HepG2 (cell line): Measurements from ENCODE around the gene TPD52L2. TPM values are rescaled to one million over a fixed set of nuclear protein-coding genes. Genes with fewer than 3 reads are reported as not detected.

Source experiments
- DNMT3B ChIP-seq: conservative IDR thresholded peaks from 2 replicates; pipeline ENCODE4 v1.6.1; 2016; ENCODE audit warnings: missing biosample characterization, control low read depth
- DR1 ChIP-seq: sonication (generic); formaldehyde crosslinking; IDR thresholded peaks from 2 replicates; pipeline ENCODE4 v1.8.0; 2021; ENCODE audit warnings: mild to moderate bottlenecking, missing genetic modification reagents, inconsistent platforms
- FOXA3 ChIP-seq: IDR thresholded peaks from 2 replicates; pipeline ENCODE4 v1.6.1; 2016; ENCODE audit warnings: missing genetic modification reagents, missing compliant biosample characterization
- KAT8 ChIP-seq: IDR thresholded peaks from 2 replicates; pipeline ENCODE4 v1.6.1; 2016; ENCODE audit warnings: missing genetic modification reagents, missing compliant biosample characterization
- KDM3A ChIP-seq: IDR thresholded peaks from 2 replicates; pipeline ENCODE4 v1.6.1; 2018; ENCODE audit warnings: low read depth, missing compliant biosample characterization
- MAFK ChIP-seq, 2 experiments: IDR thresholded peaks in 1 of 2; conservative IDR thresholded peaks in 1 of 2; 2 replicates each; pipeline ENCODE4 v1.6.1; 2011; ENCODE audit warnings: improper control_type of control experiment in 2 of 2, low read length in 2 of 2
- MATR3 ChIP-seq: sonication (generic); formaldehyde crosslinking; IDR thresholded peaks from 2 replicates; pipeline ENCODE4 v1.4.0; 2020; ENCODE audit warnings: missing genetic modification reagents
- PCBP2 ChIP-seq: fragments of 200-400 bp; formaldehyde crosslinking; optimal IDR thresholded peaks from 2 replicates; pipeline ENCODE3; 2018; ENCODE audit warnings: low read length, low read depth; ENCODE audit not compliant: poor library complexity, severe bottlenecking
- TARDBP ChIP-seq: sonication (generic); formaldehyde crosslinking; IDR thresholded peaks from 2 replicates; pipeline ENCODE4 v1.8.0; 2022; ENCODE audit warnings: mild to moderate bottlenecking, missing genetic modification reagents
- ZHX1 ChIP-seq: sonication (generic); formaldehyde crosslinking; IDR thresholded peaks from 2 replicates; pipeline ENCODE4 v1.8.1; 2022; ENCODE audit warnings: low read depth, mild to moderate bottlenecking, missing genetic modification reagents
- ZMAT3 ChIP-seq: sonication (generic); formaldehyde crosslinking; conservative IDR thresholded peaks from 2 replicates; pipeline ENCODE4 v1.7.0; 2021; ENCODE audit warnings: missing genetic modification reagents
- ZNF484 ChIP-seq: sonication (generic); formaldehyde crosslinking; IDR thresholded peaks from 2 replicates; pipeline ENCODE4 v1.5.1; 2020; ENCODE audit warnings: mild to moderate bottlenecking, low read depth, missing genetic modification reagents, borderline replicate concordance
- ZNF549 ChIP-seq: sonication (generic); formaldehyde crosslinking; IDR thresholded peaks from 2 replicates; pipeline ENCODE4 v1.5.0; 2020; ENCODE audit warnings: missing genetic modification reagents
- ZNF550 ChIP-seq: sonication (generic); formaldehyde crosslinking; IDR thresholded peaks from 2 replicates; pipeline ENCODE4 v1.4.0; 2020; ENCODE audit warnings: mild to moderate bottlenecking, missing genetic modification reagents, borderline replicate concordance
- ZNF761 ChIP-seq: sonication (generic); formaldehyde crosslinking; conservative IDR thresholded peaks from 2 replicates; pipeline ENCODE4 v1.4.0; 2020; ENCODE audit warnings: mild to moderate bottlenecking, missing genetic modification reagents
- polyA plus RNA-seq, 8 experiments: library from polyadenylated mRNA; depleted of rRNA in 3 of 8; stranded (reverse) in 7 of 8; unstranded in 1 of 8; fragments of >200 nt; fragmentation: Illumina TruSeq in 4 of 8; extraction: Trizol in 4 of 8; gene quantifications; 2 replicates each; pipeline versions ENCODE4 v1.2.1 to v1.2.3, GENCODE V29; 2011 to 2016; ENCODE audit warnings: low read depth in 4 of 8, missing spikeins in 1 of 8, mixed read lengths in 1 of 8; ENCODE audit not compliant: insufficient read depth in 1 of 8
- total RNA-seq, 5 experiments: library from RNA; depleted of rRNA; stranded (reverse); fragments of >200 nt; fragmentation: Illumina TruSeq; extraction: Trizol; gene quantifications; 2 replicates each; pipeline ENCODE4 v1.2.3, GENCODE V29; 2016; ENCODE audit warnings: low read depth in 1 of 5
- TF ChIP-seq, protein P1 (sequence below): sonication (generic); formaldehyde crosslinking; IDR thresholded peaks from 2 replicates; pipeline ENCODE4 v1.5.0; 2020; ENCODE audit warnings: mild to moderate bottlenecking, missing genetic modification reagents
- TF ChIP-seq, protein P2 (sequence below): sonication (generic); formaldehyde crosslinking; IDR thresholded peaks from 2 replicates; pipeline ENCODE4 v1.4.0; 2020; ENCODE audit warnings: low read depth, mild to moderate bottlenecking, missing genetic modification reagents
- TF ChIP-seq, protein P3 (sequence below): sonication (generic); formaldehyde crosslinking; IDR thresholded peaks from 2 replicates; pipeline ENCODE4 v1.5.1; 2020; ENCODE audit warnings: missing genetic modification reagents, mild to moderate bottlenecking, borderline replicate concordance
- TF ChIP-seq, protein P4 (sequence below): sonication (generic); formaldehyde crosslinking; IDR thresholded peaks from 2 replicates; pipeline ENCODE4 v1.4.0; 2020; ENCODE audit warnings: missing genetic modification reagents

Gene TPD52L2
- total and polyA plus RNA-seq, 2 of the 13 experiments (the other 11 are each of a cell fraction or from before 2014, with no cell fraction given), result 156 to 184 TPM

DNA sequence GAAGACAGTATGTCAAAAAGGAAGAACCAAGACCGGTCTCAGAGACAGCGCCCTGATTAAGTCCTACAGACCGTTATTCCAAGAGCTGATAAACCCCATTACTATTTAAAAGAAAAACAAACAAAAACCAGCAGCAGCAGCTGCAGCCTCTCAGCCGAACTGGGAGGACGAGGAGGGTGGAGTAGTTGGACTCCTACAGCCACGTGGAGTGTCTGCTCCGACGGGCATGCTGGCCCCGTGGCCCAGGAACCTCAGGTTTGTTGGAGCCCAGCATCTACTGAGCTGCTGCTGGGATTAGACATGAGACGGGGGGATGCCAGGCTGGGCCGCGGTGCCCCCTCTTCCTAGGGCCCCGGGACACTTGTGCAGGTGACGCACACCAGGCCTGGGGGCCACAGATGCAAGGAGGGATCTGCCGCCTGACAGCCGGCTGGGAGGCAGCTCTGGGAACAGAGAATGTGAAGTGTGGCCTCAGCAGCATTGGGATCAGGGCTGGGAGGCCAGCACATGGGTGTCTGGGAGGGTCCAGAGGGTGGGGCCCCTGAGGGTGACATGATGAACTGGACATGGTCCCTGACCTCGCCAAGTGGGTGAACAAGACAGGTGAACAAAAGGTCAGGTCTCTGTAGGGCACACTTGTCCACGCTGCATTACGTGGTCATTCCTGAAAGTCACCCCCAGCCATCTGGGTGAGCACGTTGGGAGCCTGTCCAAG lies 31.1 kb upstream of the TPD52L2 start (continued):
- TF ChIP-seq ZHX1 (CRISPR knock-in tag) (no peak; the same call in 1 of the 2 replicates), KAT8 (no peak), ZMAT3 (no peak), ZNF549 (CRISPR knock-in tag) (no peak), TARDBP (no peak), ZNF761 (CRISPR knock-in tag) (peak; percentile 87), FOXA3 (CRISPR knock-in tag) (no peak), DNMT3B (CRISPR knock-in tag) (no peak), ZNF550 (CRISPR knock-in tag) (no peak), MATR3 (CRISPR knock-in tag) (no peak), MAFK (conservative IDR thresholded peaks at IDR 0.05 in 1 of 2, IDR thresholded peaks at IDR 0.05 in 1 of 2; ENCODE audit: low read length in 2 of 2) (no peak), KDM3A (CRISPR knock-in tag) (no peak), DR1 (CRISPR knock-in tag) (no peak), PCBP2 (no peak), ZNF484 (CRISPR knock-in tag) (no peak)
- TF ChIP-seq, protein P1, sequence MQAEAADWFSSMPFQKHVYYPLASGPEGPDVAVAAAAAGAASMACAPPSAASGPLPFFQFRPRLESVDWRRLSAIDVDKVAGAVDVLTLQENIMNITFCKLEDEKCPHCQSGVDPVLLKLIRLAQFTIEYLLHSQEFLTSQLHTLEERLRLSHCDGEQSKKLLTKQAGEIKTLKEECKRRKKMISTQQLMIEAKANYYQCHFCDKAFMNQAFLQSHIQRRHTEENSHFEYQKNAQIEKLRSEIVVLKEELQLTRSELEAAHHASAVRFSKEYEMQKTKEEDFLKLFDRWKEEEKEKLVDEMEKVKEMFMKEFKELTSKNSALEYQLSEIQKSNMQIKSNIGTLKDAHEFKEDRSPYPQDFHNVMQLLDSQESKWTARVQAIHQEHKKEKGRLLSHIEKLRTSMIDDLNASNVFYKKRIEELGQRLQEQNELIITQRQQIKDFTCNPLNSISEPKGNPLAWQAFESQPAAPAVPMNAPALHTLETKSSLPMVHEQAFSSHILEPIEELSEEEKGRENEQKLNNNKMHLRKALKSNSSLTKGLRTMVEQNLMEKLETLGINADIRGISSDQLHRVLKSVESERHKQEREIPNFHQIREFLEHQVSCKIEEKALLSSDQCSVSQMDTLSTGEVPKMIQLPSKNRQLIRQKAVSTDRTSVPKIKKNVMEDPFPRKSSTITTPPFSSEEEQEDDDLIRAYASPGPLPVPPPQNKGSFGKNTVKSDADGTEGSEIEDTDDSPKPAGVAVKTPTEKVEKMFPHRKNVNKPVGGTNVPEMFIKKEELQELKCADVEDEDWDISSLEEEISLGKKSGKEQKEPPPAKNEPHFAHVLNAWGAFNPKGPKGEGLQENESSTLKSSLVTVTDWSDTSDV (CRISPR knock-in tag), result no peak
- TF ChIP-seq, protein P2, sequence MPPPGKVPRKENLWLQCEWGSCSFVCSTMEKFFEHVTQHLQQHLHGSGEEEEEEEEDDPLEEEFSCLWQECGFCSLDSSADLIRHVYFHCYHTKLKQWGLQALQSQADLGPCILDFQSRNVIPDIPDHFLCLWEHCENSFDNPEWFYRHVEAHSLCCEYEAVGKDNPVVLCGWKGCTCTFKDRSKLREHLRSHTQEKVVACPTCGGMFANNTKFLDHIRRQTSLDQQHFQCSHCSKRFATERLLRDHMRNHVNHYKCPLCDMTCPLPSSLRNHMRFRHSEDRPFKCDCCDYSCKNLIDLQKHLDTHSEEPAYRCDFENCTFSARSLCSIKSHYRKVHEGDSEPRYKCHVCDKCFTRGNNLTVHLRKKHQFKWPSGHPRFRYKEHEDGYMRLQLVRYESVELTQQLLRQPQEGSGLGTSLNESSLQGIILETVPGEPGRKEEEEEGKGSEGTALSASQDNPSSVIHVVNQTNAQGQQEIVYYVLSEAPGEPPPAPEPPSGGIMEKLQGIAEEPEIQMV (CRISPR knock-in tag), result 0 out of 2 replicates have a peak, but pooled peaks have one; percentile 74
- TF ChIP-seq, protein P3, sequence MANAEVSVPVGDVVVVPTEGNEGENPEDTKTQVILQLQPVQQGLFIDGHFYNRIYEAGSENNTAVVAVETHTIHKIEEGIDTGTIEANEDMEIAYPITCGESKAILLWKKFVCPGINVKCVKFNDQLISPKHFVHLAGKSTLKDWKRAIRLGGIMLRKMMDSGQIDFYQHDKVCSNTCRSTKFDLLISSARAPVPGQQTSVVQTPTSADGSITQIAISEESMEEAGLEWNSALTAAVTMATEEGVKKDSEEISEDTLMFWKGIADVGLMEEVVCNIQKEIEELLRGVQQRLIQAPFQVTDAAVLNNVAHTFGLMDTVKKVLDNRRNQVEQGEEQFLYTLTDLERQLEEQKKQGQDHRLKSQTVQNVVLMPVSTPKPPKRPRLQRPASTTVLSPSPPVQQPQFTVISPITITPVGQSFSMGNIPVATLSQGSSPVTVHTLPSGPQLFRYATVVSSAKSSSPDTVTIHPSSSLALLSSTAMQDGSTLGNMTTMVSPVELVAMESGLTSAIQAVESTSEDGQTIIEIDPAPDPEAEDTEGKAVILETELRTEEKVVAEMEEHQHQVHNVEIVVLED (CRISPR knock-in tag), result no peak
- TF ChIP-seq, protein P4, sequence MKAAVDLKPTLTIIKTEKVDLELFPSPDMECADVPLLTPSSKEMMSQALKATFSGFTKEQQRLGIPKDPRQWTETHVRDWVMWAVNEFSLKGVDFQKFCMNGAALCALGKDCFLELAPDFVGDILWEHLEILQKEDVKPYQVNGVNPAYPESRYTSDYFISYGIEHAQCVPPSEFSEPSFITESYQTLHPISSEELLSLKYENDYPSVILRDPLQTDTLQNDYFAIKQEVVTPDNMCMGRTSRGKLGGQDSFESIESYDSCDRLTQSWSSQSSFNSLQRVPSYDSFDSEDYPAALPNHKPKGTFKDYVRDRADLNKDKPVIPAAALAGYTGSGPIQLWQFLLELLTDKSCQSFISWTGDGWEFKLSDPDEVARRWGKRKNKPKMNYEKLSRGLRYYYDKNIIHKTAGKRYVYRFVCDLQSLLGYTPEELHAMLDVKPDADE (CRISPR knock-in tag), result no peak
